ENCODE data around the gene CCSAP.
"Not testable (repeated sequence)": the region's sequence is repeated elsewhere in the genome, so short reads cannot be mapped to it uniquely, and the experiment has no call there.

CCSAP gene

GRCh38 chr1:229364207-229365065 is 21.6 kb upstream of the CCSAP start:
- DNase-seq (ENCODE audit: low read depth in 2 of 3, low spot score in 2 of 3), result no peak

GRCh38 chr1:229363723-229364122 is 20.9 kb upstream of the CCSAP start:
- no peak for DNase-seq (ENCODE audit: low read depth in 2 of 3, low spot score in 2 of 3)

DNA sequence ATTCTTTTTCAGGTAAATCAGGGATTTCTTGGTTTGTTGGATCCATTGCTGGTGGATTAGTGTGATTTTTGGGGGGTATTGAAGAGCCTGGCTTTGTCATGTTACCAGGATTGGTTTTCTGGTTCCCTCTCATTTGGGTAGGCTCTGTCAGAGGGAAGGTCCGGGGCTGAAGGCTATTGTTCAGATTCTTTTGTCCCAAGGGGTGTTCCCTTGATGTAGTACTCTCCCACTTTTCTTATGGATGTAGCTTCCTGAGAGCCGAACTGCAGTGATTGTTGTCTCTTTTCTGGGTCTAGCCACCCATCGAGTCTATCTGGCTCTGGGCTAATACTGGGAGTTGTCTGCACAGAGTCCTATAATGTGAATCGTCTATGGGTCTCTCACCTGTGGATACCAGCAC is 17.6 kb upstream of the CCSAP start:
- DNase-seq (ENCODE audit: low read depth in 2 of 3, low spot score in 2 of 3), result no peak

DNA sequence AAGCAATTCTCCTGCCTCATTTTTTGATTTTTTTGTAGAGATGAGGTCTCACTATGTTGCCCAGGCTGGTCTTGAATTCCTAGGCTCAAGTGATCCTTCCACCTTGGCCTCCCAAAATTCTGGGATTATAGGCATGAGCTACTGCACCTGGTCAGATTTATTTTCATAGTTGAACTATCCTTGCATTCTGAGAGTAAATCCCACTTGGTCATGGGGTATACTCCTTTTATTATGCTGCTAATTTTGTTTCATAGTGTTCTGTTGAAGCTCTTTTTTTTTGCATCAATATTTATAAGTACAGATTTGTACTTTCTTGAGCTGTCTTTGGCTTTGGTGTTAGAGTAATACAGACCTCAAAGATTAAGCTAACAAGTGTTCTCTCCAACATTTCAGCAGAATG is 12.8 kb upstream of the CCSAP start:
- DNase-seq (ENCODE audit: low read depth in 2 of 3, low spot score in 2 of 3), result no peak

GRCh38 chr1:229354226-229354625 is 11.4 kb upstream of the CCSAP start:
- DNase-seq (ENCODE audit: low read depth in 2 of 3, low spot score in 2 of 3), result no peak

DNA sequence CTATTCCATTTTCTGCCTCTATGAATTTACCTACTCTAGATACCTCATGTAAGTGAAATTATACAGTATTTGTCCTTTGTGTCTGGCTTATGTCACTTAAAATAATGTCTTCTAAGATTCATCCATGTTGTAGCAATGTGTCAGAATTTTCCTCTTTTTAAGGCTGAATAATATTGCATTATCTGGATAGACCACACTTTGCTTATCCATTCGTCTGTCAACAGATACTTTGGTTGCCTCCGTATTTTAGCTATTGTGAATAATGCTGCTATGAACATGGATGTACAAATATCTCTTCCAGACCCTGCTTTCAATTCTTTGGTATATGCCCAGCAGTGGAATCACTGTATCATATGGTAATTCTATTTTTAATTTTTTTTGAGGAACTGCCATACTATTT is 10.1 kb upstream of the CCSAP start:
- DNase-seq (ENCODE audit: low read depth in 2 of 3, low spot score in 2 of 3), result no peak

DNA sequence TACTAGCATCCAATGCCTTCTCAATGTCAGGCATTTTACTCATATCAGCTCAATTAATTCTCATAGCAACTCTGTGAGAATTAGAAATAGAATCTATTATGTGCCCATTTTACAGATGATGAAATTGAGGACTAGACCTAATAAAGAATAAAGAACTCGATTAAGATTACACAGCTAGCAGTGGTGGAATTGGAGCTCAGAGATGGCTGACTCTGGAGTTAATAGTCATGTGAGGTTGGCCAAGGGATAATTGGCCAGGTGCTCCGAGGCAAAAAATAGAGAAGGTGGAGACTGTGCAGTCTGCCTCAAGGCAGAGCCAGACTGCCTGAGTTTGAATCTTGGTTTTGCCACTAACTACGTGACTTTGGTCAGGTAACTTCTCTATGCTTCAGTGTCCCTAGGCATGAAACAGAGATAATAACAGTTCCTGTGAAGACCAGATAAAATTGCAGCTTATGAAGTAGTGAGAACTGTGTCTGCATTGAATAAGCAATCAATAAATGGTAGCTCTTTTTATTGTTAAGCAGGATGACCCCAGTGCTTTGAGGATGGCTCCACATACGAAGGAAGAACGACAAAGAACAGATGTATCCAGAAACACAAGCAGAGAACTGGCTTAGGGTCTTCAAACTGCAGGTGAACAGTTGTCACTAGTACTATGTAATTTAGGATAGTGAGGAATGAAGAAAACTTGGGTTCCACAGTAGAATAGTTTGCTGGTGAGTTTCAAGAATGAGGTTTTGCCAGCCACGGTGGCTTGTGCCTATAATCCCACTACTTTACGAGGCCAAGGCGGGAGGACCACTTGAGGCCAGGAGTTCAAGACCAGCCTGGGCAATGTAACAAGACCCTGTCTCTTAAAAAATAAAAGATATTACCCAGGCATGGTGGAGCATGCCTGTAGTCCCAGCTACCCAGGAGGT is 6.9 kb upstream of the CCSAP start:
- DNase-seq (ENCODE audit: low read depth in 2 of 3, low spot score in 2 of 3), result no peak

DNA sequence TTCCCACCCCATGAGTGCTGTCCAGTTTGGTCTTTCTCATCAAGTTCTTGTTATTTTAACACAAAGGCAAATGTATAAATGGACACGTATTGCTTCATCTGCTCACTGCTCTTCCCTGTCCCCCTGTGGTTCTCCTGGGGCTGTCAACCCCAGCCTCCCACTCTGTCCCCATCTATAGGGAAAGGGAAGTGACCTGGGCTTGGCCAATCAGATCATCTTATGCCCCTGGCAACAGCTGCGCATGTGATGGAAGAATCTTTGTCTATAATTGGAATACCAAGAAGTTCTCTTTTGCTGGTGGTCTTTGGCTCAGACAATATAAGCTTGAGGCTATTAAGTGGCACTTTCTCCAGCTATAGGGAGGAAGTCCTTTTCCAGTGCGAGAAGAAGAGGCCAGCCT is 4.7 kb upstream of the CCSAP start:
- no peak for DNase-seq (ENCODE audit: low read depth in 2 of 3, low spot score in 2 of 3)

DNA sequence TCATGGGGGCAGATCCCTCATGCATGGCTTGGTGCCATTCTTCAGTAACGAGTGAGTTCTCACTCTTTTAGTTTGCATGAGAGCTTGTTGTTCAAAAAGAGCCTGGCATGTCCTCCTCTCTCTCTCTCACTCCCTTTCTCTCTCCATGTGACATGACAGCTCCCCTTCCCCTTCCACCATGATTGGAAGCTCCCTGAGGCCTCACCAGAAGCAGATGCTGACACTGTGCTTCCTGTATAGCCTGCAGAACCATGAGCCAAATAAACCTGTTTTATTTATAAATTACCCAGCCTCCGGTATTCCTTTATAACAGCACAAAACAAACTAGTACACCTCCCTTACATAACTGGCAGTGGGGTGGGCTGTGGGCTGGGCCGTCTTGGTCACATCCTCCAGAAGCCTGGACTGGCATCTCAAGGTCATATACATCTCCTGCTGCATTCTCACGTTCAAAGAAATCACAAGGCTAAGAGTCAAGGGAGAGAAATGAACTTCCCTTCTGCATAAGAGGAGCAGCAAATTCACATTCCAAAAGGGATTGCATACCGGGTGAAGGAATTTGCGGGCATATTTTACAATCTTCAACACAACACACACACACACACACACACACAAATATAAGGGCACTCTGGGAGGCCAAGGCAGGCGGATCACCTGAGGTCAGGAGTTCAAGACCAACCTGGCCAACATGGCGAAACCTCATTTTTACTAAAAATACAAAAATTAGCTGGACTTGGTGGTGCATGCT is 2.3 kb upstream of the CCSAP start:
- no peak for DNase-seq (ENCODE audit: low read depth in 2 of 3, low spot score in 2 of 3)

DNA sequence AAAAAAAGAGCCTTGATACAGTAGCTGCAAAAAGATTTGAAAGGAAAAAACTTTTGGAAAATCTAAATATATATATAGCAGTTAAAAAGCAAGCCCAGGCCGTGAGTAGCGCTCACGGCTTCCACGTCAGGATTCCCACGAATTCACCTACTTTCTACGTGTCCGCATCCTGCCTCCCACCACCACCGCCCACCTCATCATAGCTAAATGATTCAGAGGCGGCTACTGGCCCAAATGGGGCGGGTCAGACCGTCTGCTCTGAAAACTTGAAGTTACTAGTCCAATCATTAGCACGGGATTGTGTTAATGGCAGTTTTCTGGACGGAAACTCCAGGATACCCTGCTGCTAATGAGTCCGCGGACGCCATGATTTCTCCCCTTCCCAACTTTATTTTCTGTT is 1.3 kb upstream of the CCSAP start:
- DNase-seq (ENCODE audit: low read depth in 2 of 3, low spot score in 2 of 3), result no peak

DNA sequence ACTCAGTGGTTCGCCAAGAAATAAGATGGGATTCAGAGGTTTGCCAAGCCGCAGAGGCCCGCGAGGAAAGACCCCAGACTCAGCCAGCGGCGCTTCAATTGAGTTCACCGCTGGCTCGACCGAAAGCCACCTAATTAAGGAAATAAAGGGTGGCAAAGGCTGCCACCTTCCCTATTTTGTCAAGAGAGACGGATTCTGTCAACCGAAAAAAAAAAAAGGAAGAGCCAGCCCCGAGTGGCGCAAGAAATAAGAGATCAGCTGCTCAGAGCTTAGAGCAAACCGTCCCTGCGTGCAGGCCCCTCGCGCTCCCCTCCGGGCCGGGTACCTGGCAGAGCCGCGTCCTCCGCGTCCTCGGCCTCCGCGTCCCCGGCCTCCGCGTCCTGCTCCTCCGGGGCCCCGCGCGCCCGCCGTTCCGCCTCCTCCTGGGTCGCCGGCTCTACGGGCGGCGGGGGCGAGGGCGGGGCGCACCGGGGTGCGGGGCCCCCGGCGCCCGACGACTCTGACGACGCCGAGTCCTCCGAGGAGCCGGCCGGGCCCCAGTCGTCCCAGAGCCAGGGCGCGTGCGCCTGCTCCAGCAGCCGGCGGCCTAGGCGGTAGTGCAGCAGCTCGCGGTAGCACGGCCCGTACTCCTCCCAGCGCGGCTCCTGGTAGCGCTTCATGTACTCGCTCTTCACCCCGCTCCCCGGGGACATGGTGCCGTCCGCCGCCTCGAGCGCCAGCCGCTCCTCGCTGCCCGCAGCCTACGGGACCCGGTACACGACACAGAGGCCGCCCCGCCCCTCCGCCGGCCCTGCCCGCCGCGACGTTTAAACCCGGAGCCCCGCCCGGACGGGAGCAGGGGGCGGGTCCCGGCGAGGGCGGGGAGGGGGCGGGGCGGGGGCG is 832 bp downstream of the CCSAP start:
- peak; percentile 49 to 62 (median 54) for DNase-seq (ENCODE audit: low read depth in 2 of 3, low spot score in 2 of 3)

DNA sequence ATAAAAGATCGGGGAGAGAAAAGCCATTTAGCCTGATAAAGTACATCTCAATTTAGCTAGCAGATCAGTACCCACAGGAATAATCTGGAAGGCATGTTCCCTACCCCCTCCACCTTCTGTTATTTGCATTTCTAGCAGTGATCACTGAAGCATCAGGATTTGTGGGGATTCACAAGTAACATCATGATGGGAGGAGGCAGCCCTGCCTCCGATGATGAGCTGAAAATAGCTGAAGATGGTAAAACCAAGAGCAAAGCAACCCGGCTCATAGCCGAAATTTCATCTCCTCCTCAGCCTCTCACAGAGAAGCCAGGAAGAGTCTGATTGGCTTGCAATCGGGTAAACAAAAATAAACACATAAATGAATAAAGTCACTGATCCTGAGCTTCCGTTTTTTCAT is 2.4 kb downstream of the CCSAP start:
- no peak for DNase-seq (ENCODE audit: low read depth in 2 of 3, low spot score in 2 of 3)

GRCh38 chr1:229339520-229339919 is 3.3 kb downstream of the CCSAP start:
- DNase-seq (ENCODE audit: low read depth in 2 of 3, low spot score in 2 of 3), result no peak

DNA sequence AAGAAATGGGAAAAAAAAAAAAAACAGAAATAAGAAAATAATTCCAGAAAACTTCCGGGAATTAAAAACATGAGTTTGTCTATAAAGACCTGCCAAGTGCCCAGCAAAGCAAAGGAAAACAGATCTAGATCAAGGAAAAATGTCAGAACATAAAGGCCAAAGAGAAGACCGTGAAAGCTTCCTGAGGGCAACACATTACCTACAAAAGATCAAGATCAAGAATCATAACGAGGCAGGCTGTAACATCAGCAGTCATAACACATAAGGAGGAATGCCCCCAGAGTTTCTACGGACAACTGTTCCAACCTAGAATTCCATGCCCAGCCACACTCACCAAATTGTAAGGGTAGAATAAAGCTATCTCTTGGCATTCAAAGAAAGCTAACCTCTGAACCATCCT is 3.8 kb downstream of the CCSAP start:
- no peak for DNase-seq (ENCODE audit: low read depth in 2 of 3, low spot score in 2 of 3)

GRCh38 chr1:229336345-229336744 is 6.5 kb downstream of the CCSAP start:
- DNase-seq (ENCODE audit: low read depth in 2 of 3, low spot score in 2 of 3), result no peak

- no peak for DNase-seq (ENCODE audit: low read depth in 2 of 3, low spot score in 2 of 3)
These were observed 8.1 kb downstream of the CCSAP start for GRCh38 chr1:229334716-229335115.

- no peak for DNase-seq (ENCODE audit: low read depth in 2 of 3, low spot score in 2 of 3)
These were observed 8.6 kb downstream of the CCSAP start for GRCh38 chr1:229334269-229334668.

DNA sequence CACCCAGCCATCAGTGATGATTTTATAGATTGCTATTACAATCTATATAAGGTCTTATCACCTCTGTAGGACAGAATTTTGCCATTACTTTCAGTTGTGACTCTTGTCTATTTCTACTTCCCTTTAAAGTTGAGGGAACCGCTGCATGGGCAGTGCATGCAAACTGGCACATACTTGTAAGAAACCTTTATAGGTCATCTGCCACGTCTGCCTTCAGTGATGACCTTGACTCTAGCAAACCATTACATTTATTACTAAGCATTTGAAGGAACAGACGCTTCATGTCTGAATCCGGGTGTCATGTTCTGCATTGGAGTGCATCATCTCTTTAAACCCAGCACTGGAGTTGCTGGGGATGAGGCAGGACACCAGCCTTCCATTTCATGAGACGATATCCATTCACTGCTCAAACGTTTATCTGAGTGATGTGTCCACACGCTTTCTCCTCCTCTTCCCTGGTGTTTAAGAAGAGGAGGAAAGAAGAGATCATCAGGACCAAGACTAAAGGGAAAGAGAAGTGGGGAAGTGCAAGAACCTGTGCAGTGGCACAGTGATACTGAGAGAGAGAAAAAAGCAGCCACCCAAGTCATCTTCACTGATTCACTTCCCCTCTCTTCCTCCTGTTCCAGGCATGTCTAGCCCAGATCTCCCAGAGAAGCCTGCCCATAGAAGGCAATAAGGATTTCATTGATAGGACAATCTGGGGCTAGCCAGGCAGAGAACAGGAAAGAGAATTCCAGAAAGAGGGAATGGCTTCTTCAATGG is 14.1 kb downstream of the CCSAP start:
- no peak for DNase-seq (ENCODE audit: low read depth in 2 of 3, low spot score in 2 of 3)

DNA sequence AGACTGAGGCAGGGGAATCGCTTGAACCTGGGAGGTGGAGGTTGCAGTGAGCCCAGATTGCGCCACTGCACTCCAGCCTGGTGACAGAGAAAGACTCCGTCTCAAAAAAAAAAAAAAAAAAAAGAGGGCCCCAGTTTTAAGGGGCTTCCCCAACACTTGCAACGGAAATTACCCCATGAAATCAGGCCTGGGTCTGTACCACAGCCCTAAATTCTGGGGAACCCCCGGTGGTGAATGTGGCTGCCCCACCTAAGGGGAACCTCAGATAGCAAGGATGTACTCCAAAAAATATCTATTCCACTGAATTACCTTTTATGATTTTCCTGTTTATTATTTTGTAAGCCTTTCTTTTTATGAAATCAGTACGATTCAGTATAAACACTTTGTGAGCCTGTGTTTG is 15.1 kb downstream of the CCSAP start:
- DNase-seq (ENCODE audit: low read depth in 2 of 3, low spot score in 2 of 3), result not testable (repeated sequence)

DNA sequence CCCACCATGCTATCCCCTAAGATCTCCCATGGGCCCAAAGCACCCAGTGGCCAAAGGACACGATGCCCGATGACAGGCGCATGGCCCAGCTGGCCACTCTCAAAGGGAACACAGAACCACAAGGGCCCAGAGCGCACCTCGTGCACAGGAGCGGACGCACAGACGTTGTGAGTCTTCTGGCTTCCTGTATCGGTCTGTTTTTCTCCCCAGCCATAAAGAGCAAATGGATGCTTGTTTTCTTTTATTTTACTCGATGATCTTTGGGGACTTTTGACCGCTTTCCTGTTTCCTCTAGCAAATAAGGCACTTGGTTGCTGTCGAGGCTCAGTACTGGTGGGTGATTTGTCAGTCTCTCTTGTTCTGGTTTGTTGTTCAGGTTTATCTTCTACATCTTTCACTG is 16.2 kb downstream of the CCSAP start:
- no peak for DNase-seq (ENCODE audit: low read depth in 2 of 3, low spot score in 2 of 3)

Data from activated CD8-positive, alpha-beta memory T cell treated with anti-CD3 and anti-CD28 coated beads for 48 hours (primary cell).